HUES64 (cell line): ENCODE results near the gene CTU2. TPM values are rescaled to one million over a fixed set of nuclear protein-coding genes. Genes with fewer than 3 reads are reported as not detected.
A peak's percentile ranks its signal among the peaks of the same experiment; 100 is the strongest.
"Not testable (repeated sequence)": the region's sequence is repeated elsewhere in the genome, so short reads cannot be mapped to it uniquely, and the experiment has no call there.

Source experiments
- H3K27ac ChIP-seq: 2 replicates; pipeline ENCODE4 v1.7.0; 2013; ENCODE audit warnings: low read depth, low read length, inconsistent platforms
- H3K27me3 ChIP-seq: 2 replicates; pipeline ENCODE4 v1.6.1; 2013; ENCODE audit warnings: mild to moderate bottlenecking, low read length; ENCODE audit not compliant: insufficient read depth
- H3K36me3 ChIP-seq: 2 replicates; pipeline ENCODE4 v1.6.1; 2013; ENCODE audit warnings: mild to moderate bottlenecking, low read length; ENCODE audit not compliant: insufficient read depth
- H3K4me1 ChIP-seq: 2 replicates; pipeline ENCODE4 v1.6.1; 2013; ENCODE audit warnings: mild to moderate bottlenecking, low read length, moderate library complexity; ENCODE audit not compliant: insufficient read depth
- H3K4me3 ChIP-seq: 2 replicates; pipeline ENCODE4 v1.5.1; 2013; ENCODE audit warnings: mild to moderate bottlenecking, low read length, moderate library complexity
- H3K9ac ChIP-seq: 2 replicates; pipeline ENCODE4 v1.6.1; 2013; ENCODE audit warnings: mild to moderate bottlenecking, low read depth, low read length
- H3K9me3 ChIP-seq: 2 replicates; pipeline ENCODE4 v1.6.1; 2013; ENCODE audit warnings: low read depth, low read length; ENCODE audit not compliant: insufficient read depth
- WGBS: fragments of 150-250, 120-280 bp; methylation state at CpG from one replicate; pipeline ENCODE4 v1.1.7; 2013; ENCODE audit warnings: missing lambda C conversion rate; 5-methylcytosine and 5-hydroxymethylcytosine counted together
- polyA plus RNA-seq, 2 experiments: library from polyadenylated mRNA; stranded (reverse); fragments of 50-300 nt; gene quantifications; one replicate each; pipeline ENCODE4 v1.2.3, GENCODE V29; 2013

Gene CTU2
- polyA plus RNA-seq (2013, experiment 1 of 2): 28.4 TPM
- polyA plus RNA-seq (2013, experiment 2 of 2): 20.4 TPM

DNA sequence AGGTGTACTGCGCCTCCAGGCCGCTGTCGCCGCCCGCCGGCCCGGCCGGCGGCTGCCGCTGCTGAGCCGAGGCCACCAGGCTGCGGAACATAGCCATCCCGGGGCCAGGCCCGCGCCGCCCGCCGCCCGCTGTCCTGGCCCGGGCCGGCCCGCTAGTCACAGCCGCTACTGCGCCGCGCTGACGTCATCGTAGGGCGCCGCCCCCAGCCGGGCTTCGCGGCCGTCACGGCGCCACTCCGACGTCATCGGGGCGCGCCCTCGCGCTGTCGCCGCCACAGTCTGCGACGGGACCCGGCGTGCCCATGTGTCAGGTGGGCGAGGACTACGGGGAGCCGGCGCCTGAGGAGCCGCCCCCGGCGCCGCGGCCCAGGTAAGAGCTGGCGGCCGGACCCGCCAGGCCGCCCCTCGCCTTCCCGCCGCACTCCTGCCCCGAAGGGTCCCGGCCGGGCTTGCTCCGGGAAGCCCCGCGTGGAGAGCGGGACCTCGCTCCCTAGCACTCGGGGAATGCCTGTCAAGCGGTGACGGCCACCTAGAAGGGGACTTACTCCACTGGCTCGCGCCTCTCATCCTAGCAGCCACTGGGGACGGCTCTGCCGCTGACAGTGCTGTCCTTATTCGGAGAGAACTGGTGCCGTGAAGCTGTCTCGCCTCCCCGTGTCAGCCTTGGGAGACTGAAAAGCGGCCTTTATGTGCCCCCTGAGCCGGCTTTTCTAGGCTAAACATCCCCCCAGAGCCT lies at the start of gene CTU2, which contains the start of gene RNF166:
CTU2 (plus strand) TSS at position 275 of the 736 bp plus-strand sequence; CDS start at position 303, 28 bp downstream.
RNF166 (minus strand) TSS at position 180 of the 736 bp plus-strand sequence; CDS start at position 97, 83 bp downstream.
- Histone ChIP-seq H3K27me3 (no peaks in the 10 kb centered on the region), H3K4me3 (peak within 1 kb of the TSS; percentile 90), H3K4me1 (peaks cover 5% of the 10 kb centered on the region; the same call in 1 of the 2 replicates), H3K36me3 (no peaks in the 10 kb centered on the region), H3K9me3 (no peaks in the 10 kb centered on the region), H3K9ac (peak within 1 kb of the TSS; percentile 78), H3K27ac (no peak within 1 kb of the TSS; the same call in 1 of the 2 replicates)
- WGBS: under 1% methylated on average over 86 of the region's 86 CpGs

DNA sequence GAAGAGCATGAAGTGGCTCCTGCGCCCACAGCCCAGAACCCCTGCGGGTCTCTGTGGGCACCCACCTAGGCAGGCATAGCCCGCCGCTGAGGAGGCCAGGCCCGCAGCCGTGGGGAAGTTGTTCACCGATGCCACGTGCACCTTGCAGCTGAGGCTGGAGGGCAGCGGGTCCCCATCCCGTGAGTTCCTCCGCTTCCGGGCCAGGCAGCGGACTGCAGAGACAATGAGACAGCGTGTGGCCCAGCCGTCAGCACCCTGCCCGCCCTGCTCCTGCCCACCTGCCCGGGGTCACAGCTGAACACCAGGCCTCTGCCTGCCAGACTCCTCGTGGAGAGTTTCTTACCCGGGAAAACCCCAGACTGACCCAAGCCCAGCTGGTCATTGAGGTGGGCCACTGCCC lies 48.9 kb upstream of the CTU2 start:
- Histone ChIP-seq H3K4me3 (no peak overlapping the region), H3K27me3 (no peaks in the 10 kb centered on the region), H3K36me3 (peaks cover 46% of the 10 kb centered on the region), H3K27ac (no peak overlapping the region), H3K4me1 (no peaks in the 10 kb centered on the region), H3K9ac (no peak overlapping the region), H3K9me3 (no peaks in the 10 kb centered on the region)
- WGBS: 93% methylated on average over 19 of the region's 19 CpGs

DNA sequence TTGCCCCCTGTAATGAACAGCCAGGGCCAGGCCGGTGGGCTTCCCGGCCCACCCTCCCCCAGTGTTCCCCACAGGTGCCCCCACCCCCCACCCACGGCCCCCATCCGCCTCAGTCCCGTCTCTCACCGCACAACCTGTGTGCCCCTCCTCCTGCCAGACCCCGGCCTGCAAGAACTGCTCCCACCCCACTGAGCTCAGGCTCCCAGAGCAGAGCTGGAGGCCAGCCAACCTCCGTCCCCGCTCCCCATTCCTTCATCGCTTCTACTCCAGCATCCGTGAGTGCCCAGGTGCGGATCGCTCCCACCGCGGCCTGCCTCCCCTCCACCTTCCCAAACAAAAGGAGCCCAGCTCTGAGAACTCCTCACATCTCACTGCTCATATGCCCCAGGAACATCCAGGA lies 47.6 kb upstream of the CTU2 start:
- H3K27me3 ChIP-seq: no peaks in the 10 kb centered on the region
- WGBS: 97% methylated on average over 14 of the region's 15 CpGs
- H3K36me3 ChIP-seq: peaks cover 33% of the 10 kb centered on the region
- no peaks in the 10 kb centered on the region for H3K9me3 ChIP-seq
- H3K9ac ChIP-seq: no peak overlapping the region
- no peaks in the 10 kb centered on the region for H3K4me1 ChIP-seq
- no peak overlapping the region for H3K27ac ChIP-seq
- H3K4me3 ChIP-seq: no peak overlapping the region

DNA sequence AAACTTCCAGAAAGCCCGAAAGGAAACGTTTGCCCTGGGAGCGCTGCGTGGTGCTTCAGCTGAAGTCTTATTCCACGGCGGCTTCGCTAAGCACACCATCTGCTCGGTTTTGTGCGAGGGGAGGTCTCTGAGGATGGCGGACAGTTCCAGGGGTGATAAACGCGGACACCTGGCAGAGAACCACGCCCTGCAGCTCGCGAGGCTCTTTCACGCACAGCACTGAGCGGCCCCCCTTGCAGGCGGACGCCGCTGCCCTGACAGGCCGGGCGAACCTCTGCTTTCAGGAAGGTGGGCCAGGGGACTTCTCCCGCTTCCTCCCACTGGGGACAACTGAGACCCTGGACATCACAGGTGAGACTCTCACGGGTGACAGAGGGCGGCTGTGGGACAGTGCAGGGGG lies 47.1 kb upstream of the CTU2 start:
- H3K4me3 ChIP-seq: no peak overlapping the region
- no peaks in the 10 kb centered on the region for H3K9me3 ChIP-seq
- H3K36me3 ChIP-seq: peaks cover 30% of the 10 kb centered on the region
- no peak overlapping the region for H3K9ac ChIP-seq
- no peak overlapping the region for H3K27ac ChIP-seq
- H3K4me1 ChIP-seq: no peaks in the 10 kb centered on the region
- WGBS: 95% methylated on average over 25 of the region's 25 CpGs
- H3K27me3 ChIP-seq: no peaks in the 10 kb centered on the region

DNA sequence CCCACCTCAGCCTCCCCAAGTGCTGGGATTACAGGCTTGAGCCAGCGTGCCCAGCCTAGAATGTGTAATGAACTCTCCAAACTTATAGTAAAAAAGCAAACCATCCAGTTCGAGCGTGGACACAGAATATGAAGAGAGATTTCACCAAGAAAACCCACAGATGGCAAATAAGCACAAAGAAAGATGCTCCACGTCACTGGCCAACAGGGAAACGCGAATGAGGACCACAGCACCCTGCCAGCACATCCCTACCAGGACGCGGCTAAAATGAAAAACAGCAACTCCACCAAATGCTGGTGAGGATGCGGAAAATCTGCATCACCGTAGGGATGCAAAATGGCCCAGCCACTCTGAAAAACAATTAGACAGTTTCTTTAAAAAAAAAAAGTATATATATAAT lies 44.8 kb upstream of the CTU2 start:
- Histone ChIP-seq H3K9me3 (no peaks in the 10 kb centered on the region), H3K9ac (no peak overlapping the region), H3K36me3 (peaks cover 16% of the 10 kb centered on the region), H3K4me1 (no peaks in the 10 kb centered on the region), H3K4me3 (peak overlapping the region; percentile 24; the same call in 1 of the 2 replicates), H3K27me3 (no peaks in the 10 kb centered on the region), H3K27ac (no peak overlapping the region)
- 88% methylated on average over 9 of the region's 10 CpGs for WGBS

DNA sequence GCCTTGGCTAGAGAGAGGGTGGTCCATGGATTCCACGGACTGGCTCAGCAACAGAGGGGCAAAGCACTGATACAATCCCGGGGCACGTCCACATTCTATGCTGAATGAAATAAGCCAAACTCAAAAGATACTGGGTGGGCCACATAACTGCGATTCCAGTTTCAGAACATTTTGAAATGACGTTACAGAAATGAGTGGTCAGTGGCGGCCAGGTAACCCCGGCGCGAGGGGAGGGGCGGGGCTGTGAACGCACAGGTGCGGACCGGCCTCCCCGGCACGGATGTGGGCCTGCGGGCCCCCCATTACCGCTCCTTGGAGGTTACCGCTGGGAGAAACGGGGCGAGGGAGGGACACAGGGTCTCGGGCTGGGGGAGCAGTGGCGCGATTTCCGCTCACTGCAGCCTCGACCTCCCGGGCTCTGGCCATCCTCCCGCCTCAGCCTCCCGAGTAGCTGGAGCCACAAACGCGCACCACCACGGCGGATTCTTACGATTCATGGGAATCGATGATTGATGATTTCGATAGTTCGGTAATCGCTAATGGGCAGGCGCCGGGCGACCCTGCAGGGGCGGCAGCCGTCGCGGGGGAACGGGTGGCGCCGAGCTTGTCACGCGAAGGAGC lies 44.0 kb upstream of the CTU2 start:
- WGBS: 2% methylated on average over 49 of the region's 49 CpGs
- H3K27me3 ChIP-seq: no peaks in the 10 kb centered on the region
- H3K4me3 ChIP-seq: peak overlapping the region; percentile 72
- no peaks in the 10 kb centered on the region for H3K4me1 ChIP-seq
- H3K36me3 ChIP-seq: peaks cover 10% of the 10 kb centered on the region
- H3K9ac ChIP-seq: peak overlapping the region; percentile 66
- H3K9me3 ChIP-seq: no peaks in the 10 kb centered on the region
- peak overlapping the region; percentile 77; the same call in 1 of the 2 replicates for H3K27ac ChIP-seq

DNA sequence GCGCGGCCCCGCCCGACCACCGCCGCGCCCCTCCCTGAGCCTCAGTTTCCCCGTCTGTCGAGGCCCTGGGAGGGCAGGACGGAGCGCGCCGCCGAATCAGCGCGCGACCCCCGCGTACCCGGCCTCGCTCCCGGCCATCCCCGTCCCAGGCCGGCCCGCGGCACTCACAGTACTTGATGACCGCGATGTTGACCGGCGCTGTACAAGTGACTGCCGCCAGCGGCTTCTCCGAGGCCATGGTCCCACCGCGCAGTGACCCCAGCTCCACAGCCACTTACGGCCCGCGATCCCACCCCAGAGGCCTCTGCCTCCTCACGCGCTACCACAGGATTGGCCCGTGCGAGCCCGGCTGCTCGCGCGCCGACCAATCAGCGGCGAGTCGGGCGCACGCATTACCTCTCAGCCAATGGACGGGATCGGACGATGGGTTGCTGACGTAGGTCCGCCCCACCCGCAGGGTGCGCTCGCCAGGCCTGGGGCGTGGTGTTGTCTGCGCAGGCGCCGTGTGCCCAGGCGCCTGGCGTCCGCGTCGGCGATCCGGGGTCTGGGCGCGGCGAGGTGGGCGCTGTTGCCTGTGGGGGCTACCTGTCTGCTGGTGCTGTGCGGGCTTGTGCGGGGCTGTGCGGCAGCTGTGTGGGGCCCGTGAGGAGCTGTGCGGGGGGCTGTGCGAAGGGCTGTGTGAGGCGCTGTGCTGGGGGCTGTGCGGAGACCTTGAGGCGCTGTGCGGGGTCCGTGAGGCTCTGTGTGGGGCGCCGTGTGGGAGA lies 43.3 kb upstream of the CTU2 start, which contains the start of gene MVD:
MVD (minus strand) TSS at position 249 of the 764 bp plus-strand sequence; CDS start at position 238, 11 bp downstream.
- H3K27ac ChIP-seq: peak within 1 kb of the TSS; percentile 77; the same call in 1 of the 2 replicates
- H3K9ac ChIP-seq: peak within 1 kb of the TSS; percentile 69
- no peaks in the 10 kb centered on the region for H3K4me1 ChIP-seq
- no peaks in the 10 kb centered on the region for H3K9me3 ChIP-seq
- under 1% methylated on average over 88 of the region's 88 CpGs for WGBS
- H3K27me3 ChIP-seq: no peaks in the 10 kb centered on the region
- peaks cover 8% of the 10 kb centered on the region for H3K36me3 ChIP-seq
- H3K4me3 ChIP-seq: peak within 1 kb of the TSS; percentile 72

DNA sequence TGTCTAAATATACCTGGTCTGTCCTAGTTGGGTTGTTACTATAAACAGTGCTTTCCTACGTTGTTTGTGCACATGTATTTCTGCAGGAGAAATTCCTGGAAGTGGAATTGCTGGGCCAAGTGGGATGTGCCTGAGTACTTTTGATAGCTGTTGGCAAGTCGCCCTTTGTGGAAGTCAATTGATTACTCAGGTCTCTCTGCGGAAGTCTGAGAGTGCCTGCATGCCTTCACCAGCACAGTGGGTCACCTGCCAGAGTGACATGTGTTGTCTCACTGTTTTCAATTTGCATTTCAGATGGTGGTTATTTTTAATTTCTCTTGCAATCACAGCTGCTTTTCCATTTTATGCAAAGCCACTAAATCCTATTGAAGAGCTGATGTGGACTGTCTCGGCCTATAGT lies 41.2 kb upstream of the CTU2 start:
- 93% methylated on average over 4 of the region's 4 CpGs for WGBS
- Histone ChIP-seq H3K4me3 (no peak overlapping the region), H3K9me3 (no peaks in the 10 kb centered on the region), H3K9ac (no peak overlapping the region), H3K4me1 (no peaks in the 10 kb centered on the region), H3K36me3 (peaks cover 4% of the 10 kb centered on the region; the same call in 1 of the 2 replicates), H3K27me3 (no peaks in the 10 kb centered on the region), H3K27ac (no peak overlapping the region)

DNA sequence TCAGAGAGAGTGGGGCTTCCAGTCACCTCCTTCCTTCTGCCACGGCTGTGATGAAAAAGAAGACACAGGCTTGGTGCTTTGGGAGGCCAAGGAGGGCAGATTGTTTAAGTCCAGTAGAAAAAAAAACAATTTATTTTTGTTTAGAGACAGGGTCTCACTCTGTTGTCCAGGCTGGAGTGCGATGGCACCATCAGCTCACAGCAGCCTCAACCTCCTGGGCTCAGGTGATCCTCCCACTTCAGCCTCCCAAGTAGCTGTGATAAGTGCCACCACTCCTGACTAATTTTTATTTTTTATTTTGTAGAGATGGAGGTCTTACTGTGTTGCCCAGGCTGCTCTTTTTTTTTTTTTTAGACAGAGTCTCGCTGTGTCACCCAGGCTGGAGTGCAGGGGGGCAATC lies 40.7 kb upstream of the CTU2 start:
- Histone ChIP-seq H3K4me1 (no peaks in the 10 kb centered on the region), H3K27me3 (no peaks in the 10 kb centered on the region), H3K27ac (no peak overlapping the region), H3K9me3 (no peaks in the 10 kb centered on the region), H3K36me3 (peaks cover 4% of the 10 kb centered on the region; the same call in 1 of the 2 replicates), H3K9ac (no peak overlapping the region), H3K4me3 (no peak overlapping the region)
- 85% methylated on average over 3 of the region's 3 CpGs for WGBS

DNA sequence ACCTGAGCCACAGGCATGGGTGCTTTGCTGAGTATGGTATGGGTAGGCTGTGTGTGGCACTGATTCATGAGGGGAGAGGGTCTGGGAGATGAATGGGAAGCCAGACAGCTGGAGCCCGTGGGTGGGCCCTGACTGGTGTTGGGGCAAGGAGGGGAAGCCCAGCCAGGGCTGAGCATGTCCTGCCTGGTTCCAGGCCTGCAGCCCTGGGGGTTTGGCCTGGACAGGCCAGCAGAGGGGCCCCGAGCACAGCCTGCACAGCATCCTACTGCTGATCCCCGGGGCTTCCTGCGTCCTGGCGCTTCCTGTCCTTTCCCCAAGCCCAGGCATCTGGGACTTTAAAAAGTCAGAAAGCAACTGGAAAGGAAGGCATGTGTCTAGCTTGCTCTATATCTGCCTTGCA lies 38.8 kb upstream of the CTU2 start:
- H3K27ac ChIP-seq: no peak overlapping the region
- H3K9me3 ChIP-seq: no peaks in the 10 kb centered on the region
- no peaks in the 10 kb centered on the region for H3K4me1 ChIP-seq
- no peaks in the 10 kb centered on the region for H3K27me3 ChIP-seq
- H3K4me3 ChIP-seq: no peak overlapping the region
- H3K9ac ChIP-seq: no peak overlapping the region
- peaks cover 4% of the 10 kb centered on the region; the same call in 1 of the 2 replicates for H3K36me3 ChIP-seq
- WGBS: 81% methylated on average over 5 of the region's 5 CpGs

DNA sequence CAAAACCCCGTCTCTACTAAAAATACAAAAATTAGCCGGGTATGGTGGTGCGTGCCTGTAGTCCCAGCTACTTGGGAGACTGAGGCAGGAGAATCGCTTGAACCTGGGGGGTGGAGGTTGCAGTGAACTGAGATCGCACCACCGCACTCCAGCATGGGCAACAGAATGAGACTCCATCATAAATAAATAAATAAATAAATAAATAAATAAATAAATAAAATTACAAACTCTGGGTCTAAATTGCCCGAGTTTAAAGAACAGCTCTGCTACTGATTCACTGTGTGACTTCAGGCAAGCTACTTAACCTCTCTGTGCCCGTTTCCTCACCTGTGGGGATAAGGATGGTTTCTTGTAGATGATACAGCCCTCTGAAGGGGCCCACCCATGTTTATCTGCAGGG lies 36.8 kb upstream of the CTU2 start:
- not testable (repeated sequence) for H3K9ac ChIP-seq, H3K27me3 ChIP-seq, H3K36me3 ChIP-seq, H3K9me3 ChIP-seq, H3K27ac ChIP-seq, H3K4me3 ChIP-seq, H3K4me1 ChIP-seq
- 97% methylated on average over 7 of the region's 8 CpGs for WGBS
